Measurements from ENCODE around the gene TUBAL3. TPM values are rescaled to one million over a fixed set of nuclear protein-coding genes. Genes with fewer than 3 reads are reported as not detected.
"Not testable (repeated sequence)": the region's sequence is repeated elsewhere in the genome, so short reads cannot be mapped to it uniquely, and the experiment has no call there.

TUBAL3 gene
- total RNA-seq, 5 donors from 2014 or later (not counting 1 experiment from before 2014, with no cell fraction given) = not detected

DNA sequence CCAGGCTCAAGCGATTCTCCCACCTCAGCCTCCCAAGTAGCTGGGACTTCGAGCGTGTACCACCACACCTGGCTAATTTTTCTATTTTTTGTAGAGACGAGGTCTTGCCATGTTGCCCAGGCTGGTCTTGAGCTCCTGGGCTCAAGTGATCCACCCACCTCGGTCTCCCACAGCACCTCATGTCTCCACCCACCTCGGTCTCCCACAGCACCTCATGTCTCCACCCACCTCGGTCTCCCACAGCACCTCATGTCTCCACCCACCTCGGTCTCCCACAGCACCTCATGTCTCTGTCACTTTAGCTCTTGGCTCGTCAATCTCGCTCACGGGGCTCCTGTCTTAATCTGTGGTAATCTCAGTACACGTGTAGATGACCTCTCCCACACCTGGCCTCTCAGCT lies 24.2 kb downstream of the TUBAL3 start:
- H3K27me3 Mint-ChIP-seq; H3K4me3 Mint-ChIP-seq; H3K4me1 ChIP-seq (ENCODE audit: control insufficient read depth in 1 of 2, extremely low read depth in 1 of 2, insufficient read depth in 2 of 2, low read length in 2 of 2); ATAC-seq (replicated peaks in 1 of 4); H3K36me3 Mint-ChIP-seq; H3K27ac Mint-ChIP-seq; H3K27ac ChIP-seq (ENCODE audit: low read length); H3K4me3 ChIP-seq (ENCODE audit: control insufficient read depth in 1 of 2, extremely low read depth in 1 of 2, low read length in 1 of 2); H3K36me3 ChIP-seq (ENCODE audit: control insufficient read depth in 2 of 2, extremely low read depth in 1 of 2, insufficient read depth in 1 of 2, low read length in 1 of 2); H3K4me1 Mint-ChIP-seq; POLR2A ChIA-PET; H3K9me3 ChIP-seq; H3K27me3 ChIP-seq (replicated peaks in 1 of 2; ENCODE audit: control insufficient read depth in 2 of 2, extremely low read depth in 1 of 2, insufficient read depth in 2 of 2, low read length in 1 of 2); H3K9me3 Mint-ChIP-seq; DNase-seq: not testable (repeated sequence)
- CTCF ChIA-PET = interaction anchor here (0.5 to 1.1 kb wide), 3 partner anchors 54 to 530 kb away, joined by 3 to 6 read pairs (median 4); no protein-coding TSS in a partner anchor
- 85% methylated on average over 10 of the region's 12 CpGs for WGBS (ENCODE audit: insufficient coverage)

GRCh38 chr10:5379202-5379601 lies 25.4 kb downstream of the TUBAL3 start:
- H3K36me3 ChIP-seq (ENCODE audit: control insufficient read depth in 2 of 2, extremely low read depth in 1 of 2, insufficient read depth in 1 of 2, low read length in 1 of 2); H3K27me3 ChIP-seq (replicated peaks in 1 of 2; ENCODE audit: control insufficient read depth in 2 of 2, extremely low read depth in 1 of 2, insufficient read depth in 2 of 2, low read length in 1 of 2); ATAC-seq (replicated peaks in 1 of 4); H3K36me3 Mint-ChIP-seq; H3K4me3 Mint-ChIP-seq; POLR2A ChIA-PET; H3K4me1 Mint-ChIP-seq; H3K27ac ChIP-seq (ENCODE audit: low read length); DNase-seq; H3K4me1 ChIP-seq (ENCODE audit: control insufficient read depth in 1 of 2, extremely low read depth in 1 of 2, insufficient read depth in 2 of 2, low read length in 2 of 2); H3K4me3 ChIP-seq (ENCODE audit: control insufficient read depth in 1 of 2, extremely low read depth in 1 of 2, low read length in 1 of 2); H3K9me3 Mint-ChIP-seq; H3K9me3 ChIP-seq; H3K27ac Mint-ChIP-seq: not testable (repeated sequence)
- no CpG with 5 or more reads among the region's 5 CpGs for WGBS (ENCODE audit: insufficient coverage)
- CTCF ChIA-PET = interaction anchor here in 1 of 2 donors (0.7 kb wide), 1 partner anchor 564 kb away, joined by 4 read pairs; no protein-coding TSS in a partner anchor
- peaks cover 3 to 18% of the 10 kb centered on the region in 2 donors for H3K27me3 Mint-ChIP-seq

DNA sequence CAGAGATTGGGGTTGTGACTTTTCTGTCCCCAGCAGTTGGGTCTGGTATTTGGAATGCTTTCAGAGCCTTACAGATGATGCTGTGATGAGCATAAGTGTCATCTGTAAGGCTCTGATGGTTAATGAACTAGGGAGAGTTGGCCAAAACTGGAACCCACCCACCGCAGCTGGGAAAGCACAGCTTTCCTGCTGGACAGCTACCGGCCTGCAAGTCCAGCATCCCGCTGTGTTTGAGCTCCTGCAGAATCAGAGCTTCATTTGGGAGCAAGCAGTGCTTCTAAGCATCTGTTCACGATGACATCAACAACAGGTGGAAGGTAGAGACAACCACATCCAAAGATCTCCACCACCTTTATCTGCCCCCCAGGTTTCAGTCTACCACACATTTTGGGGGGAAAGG lies 28.2 kb downstream of the TUBAL3 start:
- H3K27ac Mint-ChIP-seq = peak overlapping the region in 1 of 2 donors; percentile 34
- no peaks in the 10 kb centered on the region for H3K4me1 ChIP-seq (ENCODE audit: control insufficient read depth in 1 of 2, extremely low read depth in 1 of 2, insufficient read depth in 2 of 2, low read length in 2 of 2)
- H3K27me3 ChIP-seq (replicated peaks in 1 of 2; ENCODE audit: control insufficient read depth in 2 of 2, extremely low read depth in 1 of 2, insufficient read depth in 2 of 2, low read length in 1 of 2) = peaks cover 0 to 10% of the 10 kb centered on the region in 2 experiments
- no peaks in the 10 kb centered on the region for H3K9me3 ChIP-seq
- no peak overlapping the region for H3K4me3 ChIP-seq (ENCODE audit: control insufficient read depth in 1 of 2, extremely low read depth in 1 of 2, low read length in 1 of 2)
- H3K9me3 Mint-ChIP-seq = peaks cover 0 to 5% (median 4%) of the 10 kb centered on the region in 3 donors
- ChIA-PET CTCF (no interaction called here), POLR2A (no interaction called here)
- no peak overlapping the region for H3K4me3 Mint-ChIP-seq
- ATAC-seq (replicated peaks in 1 of 4) = no peak
- no peak for DNase-seq
- no peaks in the 10 kb centered on the region for H3K36me3 ChIP-seq (ENCODE audit: control insufficient read depth in 2 of 2, extremely low read depth in 1 of 2, insufficient read depth in 1 of 2, low read length in 1 of 2)
- peaks cover 4 to 17% of the 10 kb centered on the region in 2 donors for H3K27me3 Mint-ChIP-seq
- H3K27ac ChIP-seq (ENCODE audit: low read length) = no peak overlapping the region
- H3K36me3 Mint-ChIP-seq = no peaks in the 10 kb centered on the region
- WGBS (ENCODE audit: insufficient coverage) = 75% methylated on average over 3 of the region's 4 CpGs
- H3K4me1 Mint-ChIP-seq = no peaks in the 10 kb centered on the region

- Mint-ChIP-seq H3K27ac (no peak overlapping the region), H3K9me3 (peaks cover under 1 to 13% (median 3%) of the 10 kb centered on the region in 3 donors), H3K4me3 (no peak overlapping the region), H3K27me3 (peaks cover 4 to 17% of the 10 kb centered on the region in 2 donors), H3K4me1 (peaks cover 0 to 9% (median 0%) of the 10 kb centered on the region in 3 donors), H3K36me3 (no peaks in the 10 kb centered on the region)
- CTCF ChIA-PET = interaction anchor here in 1 of 2 donors (0.5 to 1.5 kb wide), 2 partner anchors 10 to 586 kb away, joined by 3 read pairs; no protein-coding TSS in a partner anchor
- no peaks in the 10 kb centered on the region for H3K4me1 ChIP-seq (ENCODE audit: control insufficient read depth in 1 of 2, extremely low read depth in 1 of 2, insufficient read depth in 2 of 2, low read length in 2 of 2)
- 87% methylated on average over 4 of the region's 22 CpGs for WGBS (ENCODE audit: insufficient coverage)
- no peaks in the 10 kb centered on the region for H3K9me3 ChIP-seq
- DNase-seq = no peak
- H3K4me3 ChIP-seq (ENCODE audit: control insufficient read depth in 1 of 2, extremely low read depth in 1 of 2, low read length in 1 of 2) = no peak overlapping the region
- H3K36me3 ChIP-seq (ENCODE audit: control insufficient read depth in 2 of 2, extremely low read depth in 1 of 2, insufficient read depth in 1 of 2, low read length in 1 of 2) = no peaks in the 10 kb centered on the region
- POLR2A ChIA-PET = no interaction called here
- H3K27me3 ChIP-seq (replicated peaks in 1 of 2; ENCODE audit: control insufficient read depth in 2 of 2, extremely low read depth in 1 of 2, insufficient read depth in 2 of 2, low read length in 1 of 2) = peaks cover 0 to 10% of the 10 kb centered on the region in 2 experiments
- no peak overlapping the region for H3K27ac ChIP-seq (ENCODE audit: low read length)
- no peak for ATAC-seq (replicated peaks in 1 of 4)
Measured at GRCh38 chr10:5373891-5374611, 30.6 kb downstream of the TUBAL3 start.

- H3K27me3 ChIP-seq (replicated peaks in 1 of 2; ENCODE audit: control insufficient read depth in 2 of 2, extremely low read depth in 1 of 2, insufficient read depth in 2 of 2, low read length in 1 of 2) = peaks cover 0 to 10% of the 10 kb centered on the region in 2 experiments
- ChIA-PET CTCF (interaction anchor here in 1 of 2 donors (1.5 kb wide), 1 partner anchor 10 kb away, joined by 3 read pairs; no protein-coding TSS in a partner anchor), POLR2A (no interaction called here)
- Mint-ChIP-seq H3K4me3 (no peak overlapping the region), H3K36me3 (no peaks in the 10 kb centered on the region), H3K9me3 (peaks cover 0 to 13% (median 3%) of the 10 kb centered on the region in 3 donors), H3K27ac (no peak overlapping the region), H3K4me1 (peaks cover 0 to 9% (median 0%) of the 10 kb centered on the region in 3 donors), H3K27me3 (peaks cover 4 to 17% of the 10 kb centered on the region in 2 donors)
- no peaks in the 10 kb centered on the region for H3K4me1 ChIP-seq (ENCODE audit: control insufficient read depth in 1 of 2, extremely low read depth in 1 of 2, insufficient read depth in 2 of 2, low read length in 2 of 2)
- ATAC-seq (replicated peaks in 1 of 4) (no peak), DNase-seq (no peak)
- H3K4me3 ChIP-seq (ENCODE audit: control insufficient read depth in 1 of 2, extremely low read depth in 1 of 2, low read length in 1 of 2) = no peak overlapping the region
- 100% methylated on average over 1 of the region's 4 CpGs for WGBS (ENCODE audit: insufficient coverage)
- no peak overlapping the region for H3K27ac ChIP-seq (ENCODE audit: low read length)
- no peaks in the 10 kb centered on the region for H3K9me3 ChIP-seq
- H3K36me3 ChIP-seq (ENCODE audit: control insufficient read depth in 2 of 2, extremely low read depth in 1 of 2, insufficient read depth in 1 of 2, low read length in 1 of 2) = no peaks in the 10 kb centered on the region
Measured at GRCh38 chr10:5373307-5373706, 31.3 kb downstream of the TUBAL3 start.

GRCh38 chr10:5370493-5371352 lies 33.9 kb downstream of the TUBAL3 start:
- no peaks in the 10 kb centered on the region for H3K4me1 ChIP-seq (ENCODE audit: control insufficient read depth in 1 of 2, extremely low read depth in 1 of 2, insufficient read depth in 2 of 2, low read length in 2 of 2)
- peaks cover 0 to 10% of the 10 kb centered on the region in 2 experiments for H3K27me3 ChIP-seq (replicated peaks in 1 of 2; ENCODE audit: control insufficient read depth in 2 of 2, extremely low read depth in 1 of 2, insufficient read depth in 2 of 2, low read length in 1 of 2)
- peaks cover 0 to 9% (median 0%) of the 10 kb centered on the region in 3 donors for H3K4me1 Mint-ChIP-seq
- ATAC-seq (replicated peaks in 1 of 4) (no peak), DNase-seq (no peak)
- no peak overlapping the region for H3K4me3 Mint-ChIP-seq
- H3K27ac Mint-ChIP-seq = no peak overlapping the region
- 86% methylated on average over 26 of the region's 28 CpGs for WGBS (ENCODE audit: insufficient coverage)
- peaks cover 4 to 17% of the 10 kb centered on the region in 2 donors for H3K27me3 Mint-ChIP-seq
- no peaks in the 10 kb centered on the region for H3K36me3 Mint-ChIP-seq
- H3K9me3 Mint-ChIP-seq = peaks cover 0 to 13% (median 3%) of the 10 kb centered on the region in 3 donors
- CTCF ChIA-PET = no interaction called here
- no peak overlapping the region for H3K27ac ChIP-seq (ENCODE audit: low read length)
- POLR2A ChIA-PET = no interaction called here
- H3K4me3 ChIP-seq (ENCODE audit: control insufficient read depth in 1 of 2, extremely low read depth in 1 of 2, low read length in 1 of 2) = no peak overlapping the region
- no peaks in the 10 kb centered on the region for H3K36me3 ChIP-seq (ENCODE audit: control insufficient read depth in 2 of 2, extremely low read depth in 1 of 2, insufficient read depth in 1 of 2, low read length in 1 of 2)
- no peaks in the 10 kb centered on the region for H3K9me3 ChIP-seq

Data from T-cell (primary cell).